SK-N-MC (cell line): ENCODE data around the gene GNGT1.

Experiments used
- EZH2 ChIP-seq: fragments of 200-600 bp; sonication (generic); IDR thresholded peaks from one replicate; pipeline ENCODE4 v1.6.1; 2017; ENCODE audit warnings: antibody characterized with exemption
- FOXP2 ChIP-seq: optimal IDR thresholded peaks from 2 replicates; pipeline ENCODE3; 2011; ENCODE audit warnings: mild to moderate bottlenecking, moderate library complexity; ENCODE audit not compliant: insufficient read depth; ENCODE audit errors: extremely low read length, control extremely low read depth
- POLR2AphosphoS5 ChIP-seq: IDR thresholded peaks from 2 replicates; pipeline ENCODE4 v1.6.1; 2012; ENCODE audit warnings: mild to moderate bottlenecking, low read depth, low read length, borderline replicate concordance

- no peak for TF ChIP-seq EZH2
- TF ChIP-seq POLR2AphosphoS5, result no peak
- no peak for TF ChIP-seq FOXP2
Observed at GRCh38 chr7:93906267-93906666, at the start of gene GNGT1.
